Measurements from ENCODE around the gene TAF8. TPM values are rescaled to one million over a fixed set of nuclear protein-coding genes. Genes with fewer than 3 reads are reported as not detected.

TAF8 gene
- total RNA-seq, 2 donors from 2014 or later = 20.5 to 25.3 TPM

GRCh38 chr6:42135722-42136121 is 85.4 kb downstream of the TAF8 start:
- intact Hi-C loops (cut with DNase I) = no loop called here
- no peak for ATAC-seq
- no peak for DNase-seq

DNA sequence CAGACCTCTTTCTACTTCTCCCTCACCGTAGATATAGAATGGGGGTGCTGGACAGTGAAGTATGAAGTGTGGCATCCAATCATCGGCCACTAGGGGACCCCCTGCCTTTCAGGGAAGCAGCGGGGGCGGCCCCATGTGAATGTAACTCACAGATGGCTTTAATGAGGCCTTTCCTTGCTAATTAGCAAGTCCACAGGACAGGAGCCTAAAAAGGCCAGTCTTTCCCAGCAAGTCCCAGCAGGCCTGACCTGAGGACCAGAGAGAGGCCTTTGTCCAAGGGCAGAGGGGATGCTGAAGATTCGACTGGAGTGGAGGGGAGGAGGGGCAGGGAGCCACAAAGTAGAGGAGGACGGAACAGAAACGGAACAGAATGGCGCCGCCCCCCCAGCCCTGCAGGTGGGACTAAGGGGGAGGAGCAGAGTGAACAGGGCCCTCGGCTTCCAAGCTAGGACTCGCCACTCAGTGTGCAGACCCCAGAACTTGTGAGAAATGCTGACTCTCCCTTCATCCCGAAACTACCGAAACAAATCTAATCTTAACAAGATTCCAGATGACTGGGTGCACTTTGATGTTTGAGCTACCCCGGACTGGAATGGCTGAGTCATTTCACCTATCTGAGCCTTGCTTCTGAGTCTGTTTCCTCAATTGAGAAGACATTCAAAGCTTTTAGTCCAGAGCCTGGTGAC is 86.3 kb downstream of the TAF8 start:
- peak in 1 of 2 donors; percentile 45 for ATAC-seq
- intact Hi-C loops (cut with DNase I) = no loop called here
- DNase-seq = no peak

Other genes with a start within 250 kb of the TAF8 start
- 1 to 10 TPM; 1.6 to 1.7 TPM for gene USP49, start 155.1 kb upstream of the TAF8 start, total RNA-seq
- 10 to 100 TPM; 14.8 to 15.7 TPM for gene MED20, start 129.4 kb upstream of the TAF8 start, total RNA-seq
- 10 to 100 TPM in 1 of 2 donors, 1 to 10 TPM in 1; 8.7 to 16.5 TPM for gene BYSL, start 129.0 kb upstream of the TAF8 start, total RNA-seq
- gene CCND3, start 108.7 kb upstream of the TAF8 start, total RNA-seq = 10 to 100 TPM; 60.1 to 62.4 TPM
- 1 to 10 TPM; 1.5 to 2.6 TPM for gene C6orf132, start 92.1 kb downstream of the TAF8 start, total RNA-seq
- gene GUCA1A, start 122.8 kb downstream of the TAF8 start, total RNA-seq = not detected
- 1 to 10 TPM in 1 of 2 donors, under 1 TPM in 1; 0.88 to 2.9 TPM for gene GUCA1B, start 144.4 kb downstream of the TAF8 start, total RNA-seq
- 10 to 100 TPM; 39.2 to 44.2 TPM for gene MRPS10, start 167.3 kb downstream of the TAF8 start, total RNA-seq